T-helper 2 cell treated with Interferon-gamma antibody and Interleukin-4, amounts not matched to agents 100 ng/mL and 5 ng/mL, for 36 hours (primary cell): ENCODE data around the gene PLEKHN1. TPM values are rescaled to one million over a fixed set of nuclear protein-coding genes. Genes with fewer than 3 reads are reported as not detected.
"Not testable (repeated sequence)": the region's sequence is repeated elsewhere in the genome, so short reads cannot be mapped to it uniquely, and the experiment has no call there.

ENCODE experiments used
- intact Hi-C: fragments of 100-400 bp; cut with micrococcal nuclease; formaldehyde crosslinking; loops from one replicate; pipeline ENCODE4 v1.15.1; 2023
- total RNA-seq: library from RNA; stranded (reverse); gene quantifications from 2 replicates; pipeline ENCODE4 v1.2.3, GENCODE V29; 2022

Gene PLEKHN1
- total RNA-seq, 1 donor from 2014 or later: 2.2 TPM

DNA sequence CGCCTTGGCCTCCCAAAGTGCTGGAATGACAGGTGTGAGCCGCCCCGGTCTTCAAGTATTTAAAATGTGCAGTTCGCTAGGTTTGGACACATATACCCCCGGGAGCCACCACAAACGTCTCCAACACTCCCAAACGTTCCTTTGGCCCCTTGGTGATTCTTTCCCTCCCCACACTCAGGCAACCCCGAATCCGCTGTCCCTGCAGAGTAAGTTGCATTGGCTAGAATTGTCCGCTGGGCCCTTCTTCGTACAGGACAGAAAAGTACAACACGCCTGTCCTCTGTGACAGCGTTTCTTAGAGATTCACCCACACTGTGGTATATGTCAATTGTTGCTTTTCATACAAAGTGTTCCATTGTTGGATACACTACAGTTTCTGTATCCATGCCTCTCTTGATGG lies 18.8 kb downstream of the PLEKHN1 start:
- intact Hi-C loops: loop anchor here (10.0 kb wide), 1 partner anchor 50 kb away; no protein-coding TSS in a partner anchor

DNA sequence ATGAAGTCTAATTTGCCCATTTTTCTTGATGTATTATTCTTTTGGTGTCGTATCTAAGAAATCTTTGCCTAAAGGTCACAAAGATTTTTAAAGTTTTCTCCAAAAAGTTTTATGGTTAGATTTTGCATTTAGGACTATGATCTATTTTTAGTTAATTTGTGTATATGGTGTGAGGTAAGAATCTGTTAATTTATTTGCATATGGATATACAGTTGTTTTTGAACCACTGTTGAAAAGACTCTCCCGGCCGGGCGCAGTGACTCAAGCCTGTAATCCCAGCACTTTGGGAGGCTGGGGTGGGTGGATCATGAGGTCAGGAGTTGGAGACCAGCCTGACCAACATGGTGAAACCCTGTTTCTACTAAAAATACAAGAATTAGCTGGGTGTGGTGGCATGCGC lies 21.8 kb downstream of the PLEKHN1 start:
- intact Hi-C loops: loop anchor here (10.0 kb wide), 1 partner anchor 47 kb away; no protein-coding TSS in a partner anchor

DNA sequence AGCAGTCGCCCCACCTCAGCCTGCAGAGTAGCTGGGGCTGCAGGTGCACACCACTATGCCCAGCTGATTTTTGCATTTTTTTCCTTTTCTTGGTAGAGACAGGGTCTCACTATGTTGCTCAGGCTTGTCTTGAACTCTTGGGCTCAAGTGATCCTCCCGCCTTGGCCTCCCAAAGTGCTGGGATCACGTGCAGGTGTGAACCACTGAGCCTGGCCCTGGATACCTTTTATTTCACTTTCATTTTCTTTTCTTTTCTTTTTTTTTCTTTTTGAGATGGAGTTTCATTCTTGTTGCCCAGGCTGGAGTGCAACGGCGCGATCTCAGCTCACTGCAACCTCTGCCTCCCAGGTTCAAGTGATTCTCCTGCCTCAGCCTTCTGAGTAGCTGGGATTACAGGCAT lies 25.0 kb downstream of the PLEKHN1 start:
- intact Hi-C loops: not testable (repeated sequence)

DNA sequence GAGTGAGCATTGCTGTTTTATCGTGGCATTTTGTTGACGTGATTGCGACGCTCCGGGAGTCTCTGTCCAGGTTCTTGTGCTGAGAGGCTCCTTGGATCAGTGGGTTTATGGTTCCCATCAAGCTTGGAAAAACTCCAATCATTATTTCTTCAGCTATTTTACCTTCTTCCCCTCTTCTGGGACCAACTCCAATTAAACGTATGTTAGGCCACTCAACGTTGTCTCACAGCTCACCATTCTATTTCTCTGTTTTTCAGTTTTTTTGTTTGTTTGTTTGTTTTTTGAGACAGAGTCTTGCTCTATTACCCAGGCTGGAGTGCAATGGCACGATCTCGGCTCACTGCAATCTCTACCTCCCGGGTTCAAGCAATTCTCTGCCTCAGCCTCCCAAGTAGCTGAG lies 25.6 kb downstream of the PLEKHN1 start:
- intact Hi-C loops: no loop called here

DNA sequence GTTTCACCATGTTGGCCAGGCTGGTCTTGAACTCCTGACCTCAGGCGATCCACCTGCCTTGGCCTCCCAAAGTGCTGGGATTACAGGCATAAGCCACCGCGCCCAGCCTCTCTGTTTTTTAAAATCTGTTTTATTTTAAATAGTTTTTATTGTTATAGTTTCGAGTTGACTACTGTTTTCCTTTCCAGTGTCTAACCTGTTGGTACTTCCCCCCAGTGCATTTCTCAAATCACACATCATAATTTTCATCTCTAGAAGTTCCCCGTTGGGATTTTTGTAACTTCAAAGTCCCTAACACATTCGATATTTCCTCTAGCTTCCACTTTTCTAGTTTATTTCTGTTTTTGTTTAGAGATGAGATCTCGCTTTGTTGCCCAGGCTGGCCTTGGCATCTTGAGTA lies 26.1 kb downstream of the PLEKHN1 start:
- intact Hi-C loops: no loop called here

DNA sequence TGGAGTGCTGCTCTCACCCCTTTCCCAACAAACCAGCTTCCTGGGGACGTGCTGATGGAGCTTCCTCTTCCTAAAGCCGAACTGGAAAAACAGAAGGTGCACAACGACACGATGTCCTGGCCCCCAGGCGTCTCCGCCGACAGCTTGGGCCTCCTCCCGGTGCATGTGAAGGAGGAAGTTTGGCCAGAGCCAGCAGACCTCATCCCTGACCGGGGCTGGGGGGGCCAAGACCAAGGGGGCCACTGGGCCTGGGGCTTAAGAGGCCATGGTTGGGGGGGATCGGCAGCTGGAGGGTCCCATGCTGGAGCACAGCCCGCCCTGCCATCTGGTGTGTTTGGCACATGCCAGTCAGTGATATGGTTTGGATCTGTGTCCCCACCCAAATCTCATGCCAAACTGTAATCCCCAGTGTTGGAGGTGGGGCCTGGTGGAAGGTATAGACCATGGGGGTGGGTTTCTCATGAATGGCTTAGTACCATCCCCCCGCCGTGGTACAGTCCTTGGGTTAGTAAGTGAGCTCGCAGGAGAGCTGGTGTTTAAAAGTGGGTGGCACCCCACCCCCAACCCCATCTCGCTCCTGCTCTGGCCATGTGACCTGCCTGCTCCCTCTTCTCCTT lies 27.2 kb downstream of the PLEKHN1 start:
- intact Hi-C loops: no loop called here

DNA sequence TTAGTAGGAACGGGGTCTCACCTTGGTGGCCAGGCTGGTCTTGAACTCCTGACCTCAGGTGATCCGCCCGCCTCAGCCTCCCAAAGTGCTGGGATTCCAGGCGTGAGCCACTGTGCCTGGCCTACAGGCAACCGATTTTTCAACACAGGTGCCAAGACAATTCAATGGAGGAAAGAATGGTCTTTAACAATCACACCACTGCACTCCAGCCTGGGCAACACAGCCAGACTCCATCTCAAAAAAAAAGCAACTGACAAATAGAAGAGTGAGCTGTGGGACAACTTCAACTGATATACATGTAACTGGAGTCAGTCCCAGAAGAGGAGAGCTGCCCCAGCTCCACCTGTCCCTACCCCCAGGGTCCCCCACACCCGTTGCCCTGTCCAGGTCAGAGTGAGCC lies 28.3 kb downstream of the PLEKHN1 start:
- intact Hi-C loops: not testable (repeated sequence)

DNA sequence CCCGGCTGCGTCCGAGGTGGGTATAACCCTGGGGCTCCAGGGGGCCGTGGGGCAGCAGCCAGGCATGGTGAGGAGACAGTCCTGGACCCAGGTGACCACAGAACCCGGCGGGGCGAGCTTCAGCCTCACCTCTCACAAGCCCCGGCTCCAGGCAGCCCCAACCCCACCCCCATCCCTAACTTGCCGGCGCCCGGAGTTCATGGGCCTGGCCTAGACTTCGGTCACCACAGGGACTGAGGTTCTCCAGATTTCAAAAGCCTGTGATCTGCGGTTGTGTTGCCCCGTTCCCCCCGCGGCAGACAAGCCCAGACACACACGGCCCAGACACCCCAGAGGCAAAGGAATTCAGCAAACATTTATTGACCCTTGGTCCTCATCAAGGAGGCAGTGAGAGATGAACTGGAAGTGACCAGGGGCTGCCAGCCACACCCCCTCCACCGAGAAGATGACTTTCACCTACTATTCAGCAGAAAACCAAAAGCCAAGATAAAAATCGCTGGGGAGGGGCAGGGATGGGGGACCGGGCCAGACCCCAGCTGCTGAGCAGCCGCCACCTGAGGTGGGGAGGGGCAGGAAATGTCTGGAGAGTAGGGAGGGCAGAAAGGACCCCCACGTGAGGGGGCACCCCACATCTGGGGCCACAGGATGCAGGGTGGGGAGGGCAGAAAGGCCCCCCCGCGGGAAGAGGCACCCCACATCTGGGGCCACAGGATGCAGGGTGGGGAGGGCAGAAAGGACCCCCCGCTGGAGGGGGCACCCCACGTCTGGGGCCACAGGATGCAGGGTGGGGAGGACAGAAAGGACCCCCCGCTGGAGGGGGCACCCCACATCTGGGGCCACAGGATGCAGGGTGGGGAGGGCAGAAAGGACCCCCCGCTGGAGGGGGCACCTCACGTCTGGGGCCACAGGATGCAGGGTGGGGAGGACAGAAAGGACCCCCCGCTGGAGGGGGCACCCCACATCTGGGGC lies 29.7 kb downstream of the PLEKHN1 start:
- intact Hi-C loops: no loop called here

DNA sequence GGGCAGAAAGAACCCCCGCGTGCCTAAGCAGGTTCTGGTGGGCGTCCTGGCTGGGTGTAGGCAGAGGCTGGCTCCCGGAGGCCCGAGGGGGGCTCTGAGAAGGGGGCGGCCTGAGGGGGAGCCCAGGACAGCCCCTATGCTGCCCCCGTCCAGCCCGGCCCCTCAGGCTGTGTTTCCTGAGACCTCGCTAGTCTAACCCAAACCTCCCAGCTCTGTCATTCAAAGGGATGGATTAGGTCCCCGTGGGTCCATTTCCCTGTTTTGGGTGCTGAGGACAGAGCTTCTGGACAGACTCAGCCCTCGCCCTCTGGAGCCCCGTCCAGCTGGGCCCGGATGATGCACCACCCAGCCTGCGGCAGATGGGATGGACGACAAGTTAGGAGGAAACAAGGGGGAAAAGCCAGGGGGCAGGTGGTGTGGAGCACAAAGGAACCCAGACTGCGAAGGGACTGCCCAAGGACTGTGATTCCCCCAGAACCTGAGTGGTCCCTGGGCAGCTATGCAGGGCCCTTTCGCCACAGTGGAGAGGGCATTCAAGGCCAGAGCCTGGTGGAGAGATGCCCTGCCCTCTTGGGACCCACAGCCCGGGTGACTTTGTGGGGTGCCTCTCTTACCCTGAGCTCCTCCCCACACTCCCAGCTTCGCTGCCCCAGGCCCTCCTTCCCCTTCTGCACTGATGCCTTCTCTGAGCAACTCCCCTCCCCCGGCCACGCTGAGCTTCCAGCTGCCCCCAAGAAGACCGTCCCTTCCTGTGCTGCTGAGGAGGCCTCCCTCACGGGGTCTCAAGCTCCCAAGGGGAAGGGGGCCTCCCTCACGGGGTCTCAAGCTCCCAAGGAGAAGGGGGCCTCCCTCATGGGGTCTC lies 30.8 kb downstream of the PLEKHN1 start:
- intact Hi-C loops: no loop called here

DNA sequence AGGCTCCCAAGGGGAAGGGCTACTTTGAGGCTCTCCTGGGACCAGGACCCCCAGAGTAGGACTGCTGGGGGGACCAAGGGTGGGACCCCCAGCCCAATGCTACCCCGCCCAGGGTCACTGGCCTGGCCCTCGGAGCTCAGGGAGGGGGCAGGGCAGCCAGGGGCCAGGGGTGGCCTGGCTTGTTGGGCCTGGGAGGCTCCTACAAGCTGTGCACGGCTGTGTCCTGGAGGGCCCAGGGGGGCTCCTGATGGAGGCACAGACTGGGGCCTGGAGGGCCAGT lies 31.4 kb downstream of the PLEKHN1 start:
- intact Hi-C loops: no loop called here

DNA sequence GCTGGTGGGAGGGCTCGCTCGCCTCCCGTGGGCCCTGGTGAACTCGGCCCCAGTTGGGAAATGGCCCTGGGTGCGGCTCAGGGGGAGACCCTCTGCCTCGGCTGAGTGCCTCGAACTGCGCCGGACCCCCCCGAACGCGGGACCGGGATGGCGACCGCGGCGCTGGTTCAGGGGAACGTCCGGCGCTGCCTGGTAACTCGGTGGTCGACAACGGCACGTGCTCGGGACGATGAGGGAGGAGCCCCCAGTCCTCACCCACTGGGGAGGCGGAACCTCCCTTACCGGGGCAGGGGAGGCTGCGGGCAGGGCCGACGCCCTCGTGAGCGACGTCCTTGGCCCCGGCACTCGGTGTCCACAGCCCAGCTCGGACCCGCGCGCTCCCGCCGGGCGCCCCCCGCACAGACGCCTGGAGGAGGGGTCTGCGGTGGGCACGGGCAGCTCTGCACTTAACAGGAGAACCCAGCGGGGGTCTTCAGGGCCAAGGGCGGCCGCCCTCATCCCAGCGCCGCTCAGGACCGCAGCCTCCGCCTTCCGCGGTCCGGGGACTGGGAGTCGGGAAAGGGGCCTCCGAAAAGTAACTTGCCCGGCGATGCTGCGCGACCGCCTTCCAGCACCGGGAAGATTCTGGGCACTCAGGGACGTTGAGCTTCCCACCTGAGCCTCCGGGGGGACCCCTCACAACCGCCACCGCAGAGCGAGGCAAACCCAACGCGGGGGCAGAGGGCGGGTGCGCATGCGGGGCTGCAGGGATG lies 31.9 kb downstream of the PLEKHN1 start:
- intact Hi-C loops: no loop called here

DNA sequence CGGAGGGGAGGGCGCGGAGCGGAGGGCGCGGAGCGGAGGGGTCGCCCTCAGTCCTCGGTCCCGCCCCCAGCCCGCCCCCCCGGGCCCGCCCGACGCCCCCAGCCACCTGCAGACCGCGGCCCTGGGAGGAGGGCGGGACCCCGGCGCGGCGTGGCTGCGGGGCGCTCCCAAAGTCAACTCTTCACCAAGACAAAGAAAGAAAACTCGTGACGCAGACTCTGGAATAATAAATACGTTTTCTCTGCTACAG lies 32.4 kb downstream of the PLEKHN1 start:
- intact Hi-C loops: no loop called here

DNA sequence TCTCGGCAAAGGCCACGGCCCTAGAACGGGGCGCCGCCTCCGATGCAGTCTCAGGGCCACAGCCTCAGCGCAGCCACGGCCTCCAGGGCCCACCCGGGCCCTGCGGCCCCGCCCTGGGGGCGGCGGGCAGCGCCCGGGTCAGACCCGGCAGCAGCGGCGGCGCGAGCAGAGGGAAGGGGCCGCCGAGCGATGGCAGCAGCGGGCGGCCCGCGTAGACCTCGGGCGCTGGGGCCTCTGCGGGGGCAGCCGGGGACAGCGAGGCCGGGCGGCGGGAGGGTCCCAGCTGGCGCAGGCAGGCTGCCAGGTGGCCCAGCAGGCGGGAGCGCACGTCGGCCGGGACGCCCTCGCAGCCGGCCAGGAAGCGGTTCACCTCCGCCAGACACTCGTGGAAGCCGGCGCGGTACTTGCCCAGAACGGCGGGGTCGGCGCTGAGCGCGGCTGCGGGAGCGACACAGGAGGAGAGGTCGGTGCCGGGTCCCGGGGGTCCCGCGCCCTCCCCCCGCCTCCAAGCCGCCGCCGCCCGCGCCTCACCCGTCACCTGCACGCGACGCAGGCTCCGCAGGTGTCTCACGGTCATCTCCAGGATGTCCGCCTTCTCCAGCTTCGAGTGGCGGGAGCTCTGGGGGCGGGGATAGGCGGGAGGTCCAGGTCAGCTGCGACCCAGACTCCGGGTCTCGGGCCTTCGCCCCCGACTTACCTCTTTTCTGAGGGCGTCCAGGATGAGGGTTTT lies 32.9 kb downstream of the PLEKHN1 start:
- intact Hi-C loops: no loop called here

DNA sequence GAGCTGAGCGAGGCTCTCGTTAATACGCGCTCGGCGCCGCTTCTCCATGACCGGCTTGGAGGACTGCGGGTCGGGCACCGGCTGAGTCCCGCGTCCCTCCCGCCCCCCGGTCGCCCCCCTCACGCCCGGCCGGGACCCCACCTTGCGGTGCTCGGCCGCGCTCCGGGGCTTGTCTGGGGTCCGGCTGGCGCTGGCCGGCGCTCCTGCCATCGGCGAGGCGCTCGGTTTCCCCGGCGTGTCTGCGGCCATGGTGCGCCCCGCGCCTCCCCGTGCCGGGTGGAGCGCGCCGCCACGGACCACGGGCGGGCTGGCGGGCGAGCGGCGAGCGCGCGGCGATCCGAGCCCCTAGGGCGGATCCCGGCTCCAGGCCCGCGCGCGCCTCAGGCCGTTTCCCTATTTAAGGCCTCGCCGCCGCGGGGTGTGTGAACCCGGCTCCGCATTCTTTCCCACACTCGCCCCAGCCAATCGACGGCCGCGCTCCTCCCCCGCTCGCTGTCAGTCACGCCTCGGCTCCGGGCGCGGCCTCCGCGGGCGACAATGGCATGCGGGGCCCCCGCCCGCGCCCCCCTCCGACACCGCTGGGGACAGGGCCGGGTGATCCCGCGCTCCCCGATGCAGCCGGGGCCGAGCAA lies 33.6 kb downstream of the PLEKHN1 start, which contains the start of gene HES4:
HES4 (minus strand) TSS at position 373 of the 632 bp plus-strand sequence; CDS start at position 249, 124 bp downstream.
- intact Hi-C loops: loop anchor here (5.0 kb wide), 1 partner anchor 62 kb away; no protein-coding TSS in a partner anchor

DNA sequence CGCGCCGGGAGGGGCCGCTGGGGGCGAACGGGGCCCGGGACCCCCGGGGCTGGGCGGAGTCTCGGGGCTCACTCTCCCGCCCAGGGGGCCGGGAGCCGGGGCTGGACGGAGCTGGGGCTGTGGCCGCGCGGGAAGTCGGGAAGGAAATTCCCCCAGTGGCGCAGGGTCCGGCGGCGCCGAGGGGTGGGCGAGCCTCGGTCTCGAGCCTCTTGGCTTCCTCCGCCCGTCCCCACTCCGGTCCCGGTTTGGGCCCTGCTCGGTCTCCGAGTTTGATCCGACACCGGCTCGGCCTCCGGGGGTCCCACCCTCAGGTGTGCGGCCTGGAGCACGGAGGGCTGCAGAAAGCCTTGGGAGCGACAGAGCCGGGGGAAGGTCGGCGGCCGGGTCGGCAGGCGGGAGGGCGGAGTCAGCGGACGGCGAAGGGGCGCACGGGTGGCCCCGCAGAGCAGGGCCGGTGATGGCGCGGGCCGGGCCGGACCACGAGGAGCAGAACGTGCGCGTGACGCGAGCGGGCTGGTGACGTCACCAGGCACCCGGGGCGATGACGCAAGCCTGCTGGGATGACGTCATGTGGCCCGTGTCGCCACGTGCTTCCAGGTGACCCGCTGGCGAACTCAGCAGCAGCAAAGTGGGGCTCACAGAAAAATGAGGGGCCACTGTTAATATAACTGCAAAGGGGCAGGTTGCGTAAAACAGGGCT lies 34.2 kb downstream of the PLEKHN1 start:
- intact Hi-C loops: loop anchor here (5.0 kb wide), 1 partner anchor 62 kb away; no protein-coding TSS in a partner anchor

DNA sequence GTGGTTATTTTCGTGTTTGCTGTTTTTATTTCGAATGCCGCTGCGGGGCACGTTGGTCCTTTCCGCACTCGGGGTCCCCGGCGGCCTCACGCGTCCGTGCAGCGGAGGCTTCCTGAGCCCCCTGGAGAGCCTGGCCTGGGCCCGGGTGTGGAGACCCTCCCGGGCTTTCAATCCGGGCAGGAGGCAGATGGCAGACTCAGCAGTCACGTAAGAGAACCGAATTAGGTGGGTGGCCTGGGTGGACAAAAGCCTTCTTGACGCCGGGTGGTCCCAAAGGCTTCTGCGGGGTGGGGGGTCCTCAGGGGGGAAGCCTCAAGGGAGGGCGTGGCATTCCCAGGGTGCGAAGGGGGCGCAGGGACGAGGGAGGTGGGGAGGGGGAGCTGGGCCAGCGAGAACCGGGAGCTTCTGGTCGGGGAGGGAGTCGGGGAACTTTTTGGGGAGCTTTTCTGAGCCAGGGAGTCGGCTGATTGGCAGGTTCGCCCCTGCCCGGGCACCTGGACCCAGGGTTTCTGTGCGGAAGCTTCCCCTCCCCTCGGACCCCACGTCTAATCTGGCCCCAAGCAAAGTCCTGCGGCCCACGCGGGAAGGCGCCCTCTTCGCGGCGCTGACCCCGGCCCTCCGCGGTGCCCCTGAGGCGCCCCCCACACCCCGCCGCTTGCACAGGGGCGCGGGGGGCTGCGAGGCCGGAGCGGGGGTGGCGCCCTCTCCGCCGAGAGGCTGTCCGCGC lies 34.9 kb downstream of the PLEKHN1 start:
- intact Hi-C loops: loop anchor here (5.0 kb wide), 1 partner anchor 61 kb away; no protein-coding TSS in a partner anchor

DNA sequence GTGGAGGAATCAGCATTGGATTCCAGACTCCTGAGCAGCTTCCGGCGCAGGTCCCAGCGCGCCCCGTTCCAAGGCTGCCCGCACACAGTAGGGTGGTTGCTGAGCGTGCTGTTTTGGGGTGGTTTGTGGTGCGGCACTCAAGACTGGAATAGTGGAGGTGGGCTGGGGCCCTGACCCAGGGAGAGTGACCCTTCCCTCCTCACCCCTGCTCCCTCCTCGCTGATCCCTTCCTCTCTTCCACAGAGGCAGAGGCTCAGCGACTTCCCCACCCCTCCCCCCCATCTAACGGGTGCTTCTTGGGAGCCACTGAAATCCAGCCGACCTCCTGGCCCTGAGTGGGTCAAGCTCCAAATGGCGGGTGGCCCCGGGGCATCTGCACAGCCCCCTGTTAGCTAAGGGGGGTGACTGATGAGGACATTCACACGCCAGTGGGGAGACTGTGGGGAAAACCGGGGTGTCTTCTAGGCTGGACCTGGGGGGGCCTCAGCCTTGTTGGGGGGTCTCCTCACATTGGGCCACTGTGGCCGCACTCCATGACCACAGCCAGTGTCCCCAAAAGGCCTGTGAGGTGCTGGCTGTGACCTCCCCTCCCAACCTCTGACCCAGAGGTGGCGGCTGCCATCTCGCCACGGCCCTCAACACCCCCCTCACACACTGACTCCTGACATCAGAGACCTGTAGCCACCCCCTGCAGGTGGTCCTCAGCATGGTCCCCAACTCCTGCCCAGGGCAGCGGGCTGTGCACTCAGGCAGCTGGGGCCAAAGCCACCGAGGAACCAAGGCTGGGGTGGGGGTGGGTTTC lies 37.5 kb downstream of the PLEKHN1 start:
- intact Hi-C loops: loop anchor here (5.0 kb wide), 1 partner anchor 58 kb away; no protein-coding TSS in a partner anchor

DNA sequence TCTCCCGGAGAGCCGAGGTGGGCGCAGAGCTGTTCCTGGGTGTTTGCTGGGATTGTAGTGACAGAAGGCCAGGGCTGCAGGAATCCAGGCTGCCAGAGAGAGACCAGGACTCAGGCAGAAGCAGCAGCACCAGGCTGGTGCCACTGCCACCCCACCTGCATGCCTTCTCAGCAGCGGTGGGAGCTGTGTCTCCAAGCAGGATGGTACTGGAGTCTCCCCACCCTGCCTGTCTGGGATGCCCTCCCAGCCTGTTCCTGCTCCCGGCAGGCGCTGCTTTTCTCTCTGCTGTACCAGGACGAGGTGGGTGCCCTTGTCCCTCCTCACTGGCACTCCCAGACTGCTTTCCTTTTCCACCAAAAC lies 38.1 kb downstream of the PLEKHN1 start:
- intact Hi-C loops: loop anchor here (5.0 kb wide), 1 partner anchor 58 kb away; no protein-coding TSS in a partner anchor
